Ectodermal cell (in vitro differentiated cells): Measurements from ENCODE around the gene ZDHHC17.
A peak's percentile ranks its signal among the peaks of the same experiment; 100 is the strongest.

ENCODE experiments used
- H3K27ac ChIP-seq: 2 replicates; pipeline ENCODE4 v1.7.0; 2013; ENCODE audit warnings: mild to moderate bottlenecking, low read depth, low read length; ENCODE audit not compliant: insufficient read depth, poor library complexity, severe bottlenecking
- H3K27me3 ChIP-seq: 2 replicates; pipeline ENCODE4 v1.7.0; 2013; ENCODE audit warnings: mild to moderate bottlenecking, low read length; ENCODE audit not compliant: insufficient read depth, control insufficient read depth, poor library complexity, severe bottlenecking
- H3K36me3 ChIP-seq: one replicate; pipeline ENCODE4 v1.7.0; 2013; ENCODE audit warnings: low read length; ENCODE audit not compliant: control insufficient read depth, insufficient read depth
- H3K4me1 ChIP-seq: one replicate; pipeline ENCODE4 v1.7.0; 2013; ENCODE audit warnings: low read length; ENCODE audit not compliant: control insufficient read depth, insufficient read depth
- H3K4me3 ChIP-seq: 2 replicates; pipeline ENCODE4 v1.7.0; 2013; ENCODE audit warnings: low read depth, low read length, control low read depth; ENCODE audit not compliant: insufficient read depth
- H3K9me3 ChIP-seq: 2 replicates; pipeline ENCODE4 v1.7.0; 2013; ENCODE audit warnings: mild to moderate bottlenecking, low read length, moderate library complexity; ENCODE audit not compliant: control insufficient read depth
- WGBS, 2 experiments: methylation state at CpG; one replicate each; pipeline ENCODE4 v1.1.7; 2013; ENCODE audit warnings: missing lambda C conversion rate in 2 of 2; 5-methylcytosine and 5-hydroxymethylcytosine counted together

The ZDHHC17 gene

DNA sequence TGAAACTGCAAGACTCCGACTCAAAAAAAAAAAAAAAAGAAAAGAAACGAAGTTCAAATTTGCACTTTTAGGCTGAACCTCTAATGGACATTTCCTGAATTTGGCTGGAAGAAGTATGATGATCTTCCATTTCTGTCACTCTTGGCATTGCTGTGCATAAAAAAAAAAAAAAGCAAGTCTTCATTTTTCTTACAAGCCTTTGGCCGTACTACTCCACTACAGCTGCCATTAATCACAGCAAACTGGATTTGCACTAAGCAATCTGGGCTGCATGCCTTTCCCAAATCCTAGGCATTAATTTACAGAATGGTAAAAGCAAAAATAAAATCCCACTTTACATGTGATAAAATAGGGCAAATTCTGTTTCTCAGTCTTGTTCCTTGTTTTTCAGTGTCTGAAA lies 107.8 kb downstream of the ZDHHC17 start:
- no peak overlapping the region for H3K27ac ChIP-seq
- H3K4me1 ChIP-seq, result peaks cover 6% of the 10 kb centered on the region
- no peaks in the 10 kb centered on the region for H3K27me3 ChIP-seq
- 96 to 97% methylated on average over 3 of the region's 3 CpGs for WGBS, 2 experiments
- no peak overlapping the region for H3K4me3 ChIP-seq
- H3K36me3 ChIP-seq, result no peaks in the 10 kb centered on the region
- no peaks in the 10 kb centered on the region for H3K9me3 ChIP-seq

- Histone ChIP-seq H3K4me1 (peaks cover 10% of the 10 kb centered on the region), H3K9me3 (no peaks in the 10 kb centered on the region), H3K36me3 (no peaks in the 10 kb centered on the region), H3K4me3 (no peak overlapping the region), H3K27me3 (no peaks in the 10 kb centered on the region), H3K27ac (no peak overlapping the region)
- WGBS, 2 experiments, result 54 to 56% methylated on average over 5 of the region's 5 CpGs
Measured at GRCh38 chr12:76872415-76872814, 108.5 kb downstream of the ZDHHC17 start.

DNA sequence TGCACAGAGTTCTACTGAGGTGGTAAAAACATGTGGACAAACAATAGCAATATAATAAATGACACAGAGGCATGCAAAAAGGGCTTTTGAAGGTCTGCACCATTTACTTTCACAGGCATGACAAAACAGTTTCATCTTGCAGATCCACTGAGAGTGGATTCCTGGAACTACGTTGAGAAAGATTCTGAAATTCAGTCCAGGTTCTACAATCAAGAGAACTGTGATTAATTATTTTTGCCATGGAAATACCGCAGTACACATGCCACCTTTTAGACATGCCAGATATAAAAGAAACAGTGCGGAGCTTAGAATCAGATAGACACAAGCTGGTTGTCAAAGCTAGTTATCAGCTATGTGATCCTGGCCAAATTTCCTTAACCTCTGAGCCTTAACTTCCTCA lies 110.1 kb downstream of the ZDHHC17 start:
- peaks cover 10% of the 10 kb centered on the region for H3K4me1 ChIP-seq
- no peak overlapping the region for H3K27ac ChIP-seq
- no peaks in the 10 kb centered on the region for H3K27me3 ChIP-seq
- no peaks in the 10 kb centered on the region for H3K36me3 ChIP-seq
- H3K9me3 ChIP-seq, result no peaks in the 10 kb centered on the region
- WGBS, 2 experiments, result 91 to 96% methylated on average over 3 of the region's 3 CpGs
- no peak overlapping the region for H3K4me3 ChIP-seq

- 80 to 83% methylated on average over 11 of the region's 11 CpGs for WGBS, 2 experiments
- peaks cover 13% of the 10 kb centered on the region for H3K4me1 ChIP-seq
- H3K27me3 ChIP-seq, result no peaks in the 10 kb centered on the region
- H3K27ac ChIP-seq, result no peak overlapping the region
- H3K9me3 ChIP-seq, result no peaks in the 10 kb centered on the region
- H3K36me3 ChIP-seq, result no peaks in the 10 kb centered on the region
- no peak overlapping the region for H3K4me3 ChIP-seq
Measured at GRCh38 chr12:76874491-76875190, 110.7 kb downstream of the ZDHHC17 start.

DNA sequence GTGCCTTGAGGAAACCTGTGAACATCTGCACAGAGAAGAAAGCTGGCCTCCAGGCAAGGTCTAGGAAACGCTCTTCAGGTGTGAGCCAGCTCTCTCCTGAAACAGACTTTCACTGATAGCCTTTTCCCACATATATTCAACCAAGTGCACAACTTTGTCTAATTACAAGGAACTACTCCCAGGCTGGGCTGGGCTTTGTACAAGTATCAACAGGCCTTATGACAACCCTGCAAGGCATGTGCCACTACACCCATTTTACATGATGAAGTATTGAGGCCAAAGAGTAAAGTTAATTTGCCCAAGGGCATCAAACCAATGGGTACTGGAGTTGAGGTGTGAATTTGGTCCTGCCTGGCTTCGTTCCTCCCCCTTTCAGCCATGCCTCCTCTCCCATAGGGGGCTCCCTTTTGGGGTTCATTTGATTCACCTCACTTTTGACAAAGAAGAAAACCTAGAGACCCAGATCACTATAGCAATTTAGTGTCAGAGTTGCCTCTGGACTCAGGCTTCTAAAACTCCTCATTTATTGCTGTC lies 112.8 kb downstream of the ZDHHC17 start:
- no peaks in the 10 kb centered on the region for H3K27me3 ChIP-seq
- H3K4me1 ChIP-seq, result peaks cover 19% of the 10 kb centered on the region
- WGBS, 2 experiments, result 91 to 94% methylated on average over 2 of the region's 2 CpGs
- peak overlapping the region; percentile 90 for H3K4me3 ChIP-seq
- no peaks in the 10 kb centered on the region for H3K36me3 ChIP-seq
- H3K27ac ChIP-seq, result no peak overlapping the region
- H3K9me3 ChIP-seq, result no peaks in the 10 kb centered on the region

GRCh38 chr12:76878099-76878898 lies 114.4 kb downstream of the ZDHHC17 start:
- Histone ChIP-seq H3K27me3 (no peaks in the 10 kb centered on the region), H3K9me3 (no peaks in the 10 kb centered on the region), H3K4me3 (peak overlapping the region; percentile 90), H3K27ac (peak overlapping the region; percentile 94), H3K36me3 (no peaks in the 10 kb centered on the region), H3K4me1 (peaks cover 19% of the 10 kb centered on the region)
- 0 to 1% methylated on average over 41 to 44 of the region's 44 CpGs for WGBS, 2 experiments

DNA sequence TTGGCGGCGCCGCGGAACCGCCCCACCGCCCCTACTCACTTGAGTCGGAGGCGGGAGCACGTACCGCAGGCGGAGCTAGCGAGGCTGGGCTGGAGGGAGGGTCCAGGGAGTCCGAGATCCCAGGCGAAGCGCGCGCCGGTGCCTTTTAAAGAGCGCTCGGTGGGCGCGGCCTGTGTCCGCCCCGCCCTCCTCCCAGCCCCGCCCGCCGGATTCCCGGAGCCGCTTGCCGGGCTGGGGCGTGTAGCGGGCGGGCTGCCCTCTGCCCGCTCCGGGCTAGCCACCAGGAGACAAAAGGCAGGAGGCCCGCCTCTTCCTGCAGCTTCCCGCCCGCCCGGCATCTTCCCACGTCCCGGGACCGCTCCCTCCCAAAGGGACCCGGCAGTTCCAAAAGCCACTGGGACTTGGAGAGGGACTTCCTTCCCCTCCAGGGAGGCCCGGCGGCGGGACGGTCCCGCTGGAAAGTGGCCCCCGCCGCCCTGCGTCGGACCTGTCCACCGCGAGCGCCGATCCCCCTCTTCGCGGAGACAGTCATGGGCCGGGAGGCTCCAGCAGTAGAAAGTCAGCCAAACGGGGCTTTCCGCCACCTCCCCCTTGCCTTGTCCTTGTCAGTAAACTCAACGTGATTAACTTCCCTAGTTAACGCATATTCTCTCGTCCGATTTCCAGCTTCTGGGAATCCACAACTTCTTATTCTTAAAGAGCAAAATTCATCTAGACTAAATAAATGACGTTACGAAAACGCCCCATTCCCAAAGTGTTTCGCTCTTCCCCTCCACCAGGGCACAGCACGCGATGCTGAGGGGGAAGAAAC lies 115.2 kb downstream of the ZDHHC17 start, which contains the start of gene CSRP2:
Gene CSRP2, minus strand, starts transcription at position 121 of the 811 bp plus-strand sequence. CDS start 12,759 bp downstream, outside the sequence.
- Histone ChIP-seq H3K4me3 (peak within 1 kb of the TSS; percentile 90), H3K36me3 (no peaks in the 10 kb centered on the region), H3K4me1 (peaks cover 19% of the 10 kb centered on the region), H3K27ac (peak within 1 kb of the TSS; percentile 94), H3K9me3 (no peaks in the 10 kb centered on the region), H3K27me3 (no peaks in the 10 kb centered on the region)
- WGBS, 2 experiments, result 1% methylated on average over 70 to 71 of the region's 71 CpGs

DNA sequence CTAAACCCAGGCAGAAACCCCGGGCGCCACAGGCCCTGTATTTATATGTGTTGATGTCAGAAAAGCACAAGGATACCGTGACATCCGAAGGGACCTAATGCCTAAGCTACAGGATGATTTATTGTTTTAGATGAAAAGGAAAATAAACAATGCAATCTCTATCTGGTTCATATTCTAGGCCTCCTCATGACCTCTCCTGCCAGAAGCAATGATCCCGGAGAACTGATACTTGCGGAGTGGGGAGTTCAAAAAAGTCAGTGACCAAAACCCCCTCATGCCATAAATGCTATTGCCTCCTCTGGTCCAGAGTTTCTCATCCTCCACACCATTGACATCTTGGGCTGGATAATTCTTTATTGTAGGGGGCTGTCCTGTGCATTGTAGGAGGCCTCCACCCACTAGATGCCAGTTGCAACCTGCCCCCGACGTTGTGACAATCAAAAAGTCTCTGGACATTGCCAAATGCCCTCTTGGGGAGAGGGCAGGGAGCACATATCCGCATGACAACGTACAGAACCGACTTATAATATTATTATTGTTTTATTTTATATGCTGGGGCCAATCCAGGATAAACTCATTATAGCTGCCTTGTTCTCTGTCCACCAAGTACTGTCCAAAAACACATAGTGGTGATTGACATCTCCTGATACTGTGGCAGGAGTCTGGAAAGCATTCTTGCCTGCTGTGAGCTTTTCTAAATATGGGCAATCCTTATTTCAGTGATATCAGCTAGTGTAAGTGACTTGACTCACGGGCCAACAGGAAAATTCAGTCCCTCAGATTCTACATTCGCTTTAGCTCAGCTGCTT lies 116.0 kb downstream of the ZDHHC17 start:
- no peaks in the 10 kb centered on the region for H3K36me3 ChIP-seq
- WGBS, 2 experiments, result 63 to 67% methylated on average over 13 of the region's 13 CpGs
- no peaks in the 10 kb centered on the region for H3K27me3 ChIP-seq
- H3K4me3 ChIP-seq, result peak overlapping the region; percentile 90
- H3K4me1 ChIP-seq, result peaks cover 19% of the 10 kb centered on the region
- peak overlapping the region; percentile 94 for H3K27ac ChIP-seq
- H3K9me3 ChIP-seq, result no peaks in the 10 kb centered on the region

- no peak overlapping the region for H3K27ac ChIP-seq
- H3K4me1 ChIP-seq, result peaks cover 19% of the 10 kb centered on the region
- no peak overlapping the region for H3K4me3 ChIP-seq
- no peaks in the 10 kb centered on the region for H3K36me3 ChIP-seq
- 88 to 95% methylated on average over 6 of the region's 7 CpGs for WGBS, 2 experiments
- H3K27me3 ChIP-seq, result no peaks in the 10 kb centered on the region
- no peaks in the 10 kb centered on the region for H3K9me3 ChIP-seq
Measured at GRCh38 chr12:76880519-76881023, 116.7 kb downstream of the ZDHHC17 start.
